Measurements from ENCODE around the gene KCND2.

The KCND2 gene

DNA sequence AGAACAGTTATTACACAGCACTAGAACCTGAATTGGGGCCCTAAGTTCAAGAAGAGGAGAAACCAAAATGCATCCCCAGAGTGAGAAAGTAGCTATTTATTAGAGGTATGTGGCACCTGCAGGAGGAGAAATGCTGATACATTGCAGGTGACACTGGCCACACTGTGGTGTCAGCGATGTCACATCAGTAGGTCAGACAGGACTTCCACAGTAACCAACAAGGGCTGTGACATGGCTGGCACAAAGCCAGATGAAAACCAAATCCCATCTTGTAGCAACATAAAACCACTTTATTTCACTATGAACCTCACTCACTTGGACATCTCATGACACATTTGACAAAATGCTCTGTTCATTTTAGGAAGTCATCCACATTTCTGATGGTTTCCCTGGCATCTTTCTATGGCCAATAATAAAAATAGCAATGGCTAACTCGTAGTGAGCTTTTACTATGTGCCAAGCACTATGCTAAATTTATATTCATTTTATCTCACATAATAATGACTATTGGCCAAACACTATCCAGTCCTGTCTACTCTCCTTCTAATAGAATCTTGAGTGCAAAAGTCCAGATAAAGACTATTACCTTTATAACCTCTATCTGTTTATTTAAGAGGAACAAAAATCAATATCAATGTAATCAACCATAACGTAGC lies 430.7 kb downstream of the KCND2 start:
- DNase-seq (ENCODE audit: low read depth): no peak

DNA sequence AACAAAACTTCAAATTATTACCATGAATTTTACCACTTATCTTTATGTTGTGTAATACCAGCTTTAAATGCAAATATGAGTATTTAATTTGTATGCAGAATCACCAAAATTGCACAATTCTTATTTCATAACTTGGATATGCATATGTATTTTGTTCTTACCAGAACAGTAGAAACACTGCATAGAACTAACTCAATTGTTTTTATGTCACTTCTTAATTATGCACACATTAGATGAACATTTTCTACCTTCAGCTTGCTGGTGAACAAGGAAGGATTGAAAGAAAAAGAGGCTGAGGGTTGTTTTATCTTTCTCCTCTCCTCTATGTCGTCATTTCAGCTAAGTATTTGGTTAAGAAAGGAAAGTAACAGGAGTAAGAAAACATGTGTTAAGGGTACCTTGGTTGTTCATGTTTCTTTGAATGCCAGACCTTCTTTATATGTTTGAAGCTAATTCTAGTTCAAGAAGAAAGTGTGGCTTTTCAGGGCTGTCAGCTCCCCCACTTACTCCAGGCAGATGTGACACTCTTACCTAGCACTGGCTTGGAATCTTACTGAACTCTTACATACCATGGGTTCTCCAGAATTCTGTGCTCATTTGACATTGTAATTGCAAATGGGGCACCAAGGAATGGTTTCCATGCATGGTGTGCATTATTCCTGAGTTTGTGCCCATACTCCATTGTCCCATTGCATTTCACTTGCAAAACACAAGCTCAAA lies 436.4 kb downstream of the KCND2 start:
- DNase-seq (ENCODE audit: low read depth): no peak

DNA sequence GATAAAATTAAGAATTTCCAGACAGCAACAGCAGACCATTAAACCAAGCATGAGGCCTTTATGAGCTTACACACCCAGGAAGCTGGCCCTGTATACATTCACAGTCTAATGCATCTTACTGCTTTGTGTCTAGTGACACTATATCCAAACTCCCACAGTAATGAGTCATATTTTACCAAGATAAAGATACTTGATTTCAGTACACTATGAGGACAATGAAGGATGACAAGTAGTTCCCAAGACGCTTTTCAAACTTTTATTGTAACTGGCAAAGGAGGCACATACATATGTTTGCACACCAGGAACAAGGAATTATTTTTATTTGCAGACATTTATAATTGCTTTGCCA lies 437.0 kb downstream of the KCND2 start:
- no peak for DNase-seq (ENCODE audit: low read depth)

DNA sequence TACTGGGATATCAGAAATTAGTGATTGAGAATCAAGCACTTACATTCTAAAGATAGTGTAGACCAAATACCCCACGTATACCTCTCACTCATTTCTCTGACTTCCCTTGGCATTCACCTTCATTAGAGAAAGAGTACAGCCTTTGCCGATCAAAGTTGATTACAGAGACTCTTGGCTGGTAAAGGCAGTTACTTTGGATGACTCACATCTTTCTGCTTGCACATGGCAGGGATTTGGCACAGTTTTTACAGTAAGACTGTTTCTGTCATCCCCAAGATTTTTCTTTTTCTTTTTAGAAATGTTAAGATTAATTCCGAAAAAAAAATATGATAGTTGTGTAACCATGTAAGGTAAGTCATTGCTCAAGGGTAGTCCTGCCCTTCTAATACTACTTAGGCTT lies 442.0 kb downstream of the KCND2 start:
- no peak for DNase-seq (ENCODE audit: low read depth)

- DNase-seq (ENCODE audit: low read depth): no peak
These were observed 443.3 kb downstream of the KCND2 start for GRCh38 chr7:120716307-120716706.

DNA sequence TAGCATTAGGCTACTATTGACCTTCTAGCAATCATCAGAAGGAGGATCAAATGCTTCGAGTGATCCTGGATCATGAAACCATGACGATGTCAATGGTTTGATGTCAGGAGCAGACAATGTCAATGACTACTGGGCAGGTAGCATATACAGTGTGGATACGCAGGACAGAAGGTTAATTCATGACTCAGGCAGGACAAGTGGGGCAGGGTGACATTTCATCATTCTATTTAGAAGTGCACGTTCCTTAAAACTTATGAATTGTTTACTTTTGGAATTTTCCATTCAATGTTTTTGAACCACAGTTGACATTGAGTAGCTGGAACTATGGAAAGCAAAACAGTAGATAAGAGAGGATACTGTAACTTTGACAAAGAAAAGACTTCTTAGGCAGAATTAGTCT lies 444.2 kb downstream of the KCND2 start:
- no peak for DNase-seq (ENCODE audit: low read depth)

- no peak for DNase-seq (ENCODE audit: low read depth)
These were observed 445.4 kb downstream of the KCND2 start for GRCh38 chr7:120718361-120718760.

- DNase-seq (ENCODE audit: low read depth): no peak
These were observed 447.3 kb downstream of the KCND2 start for GRCh38 chr7:120720317-120720716.

- DNase-seq (ENCODE audit: low read depth): no peak
These were observed 450.8 kb downstream of the KCND2 start for GRCh38 chr7:120723465-120724385.

- no peak for DNase-seq (ENCODE audit: low read depth)
These were observed 451.5 kb downstream of the KCND2 start for GRCh38 chr7:120724448-120724847.

DNA sequence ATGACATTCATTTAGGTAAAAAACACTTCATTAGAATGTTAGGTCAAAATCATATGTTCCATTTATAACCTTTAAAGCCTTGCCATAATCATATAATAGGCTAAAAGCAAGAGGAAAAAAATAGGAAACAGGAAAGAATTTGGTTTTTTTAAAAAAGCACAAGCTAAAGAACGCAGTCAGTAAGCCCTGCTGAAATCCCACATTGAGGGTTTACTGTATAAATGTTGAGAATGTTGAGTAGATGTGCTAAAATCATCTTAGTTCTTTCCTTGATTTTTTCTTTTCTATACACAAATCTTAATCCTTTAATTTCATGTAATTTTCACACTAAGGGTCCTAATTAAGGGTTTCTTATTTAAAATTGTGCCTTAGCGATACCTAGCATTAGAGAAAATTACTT lies 452.0 kb downstream of the KCND2 start:
- DNase-seq (ENCODE audit: low read depth): no peak

- no peak for DNase-seq (ENCODE audit: low read depth)
These were observed 452.5 kb downstream of the KCND2 start for GRCh38 chr7:120725376-120726039.

DNA sequence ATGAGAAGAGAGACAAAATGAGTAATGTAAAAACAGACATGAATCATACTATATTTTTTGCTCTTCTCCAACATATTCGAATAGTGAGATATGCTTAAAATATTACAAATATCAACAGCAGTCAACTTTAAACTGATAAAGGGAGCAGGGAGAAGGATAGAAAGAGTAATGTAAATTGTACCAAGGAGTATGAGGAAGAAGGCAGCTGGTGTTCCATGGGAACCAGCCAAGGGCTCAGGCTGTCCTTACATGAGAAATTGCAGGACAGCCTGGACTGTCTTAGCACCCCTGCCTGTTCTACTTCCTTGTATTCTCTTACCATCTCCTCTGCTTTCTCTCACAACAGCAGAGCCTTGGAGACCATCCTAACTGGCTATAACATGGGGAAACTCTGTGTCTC lies 456.3 kb downstream of the KCND2 start:
- DNase-seq (ENCODE audit: low read depth): no peak

- no peak for DNase-seq (ENCODE audit: low read depth)
These were observed 458.3 kb downstream of the KCND2 start for GRCh38 chr7:120731271-120731670.

DNA sequence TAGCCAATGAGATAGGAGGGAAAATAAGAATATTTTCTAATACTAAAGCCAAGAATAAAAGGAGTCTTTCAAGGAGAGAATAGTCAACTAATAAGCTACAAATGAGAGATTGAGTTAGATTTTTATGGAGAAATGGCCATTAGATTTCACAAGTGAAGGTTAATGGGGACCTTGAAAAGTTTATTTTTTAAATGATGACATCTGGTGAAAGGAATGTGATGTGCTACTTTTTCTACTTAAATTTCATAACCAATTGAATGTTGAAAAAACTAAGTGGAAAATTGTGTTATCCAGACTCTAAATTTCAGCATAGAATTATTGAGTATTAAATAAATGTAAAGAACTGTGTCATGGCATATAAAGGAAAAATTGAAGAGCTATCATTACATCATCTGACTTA lies 459.3 kb downstream of the KCND2 start:
- DNase-seq (ENCODE audit: low read depth): no peak

- no peak for DNase-seq (ENCODE audit: low read depth)
These were observed 460.2 kb downstream of the KCND2 start for GRCh38 chr7:120733143-120733542.

- DNase-seq (ENCODE audit: low read depth): no peak
These were observed 460.9 kb downstream of the KCND2 start for GRCh38 chr7:120733835-120734234.

DNA sequence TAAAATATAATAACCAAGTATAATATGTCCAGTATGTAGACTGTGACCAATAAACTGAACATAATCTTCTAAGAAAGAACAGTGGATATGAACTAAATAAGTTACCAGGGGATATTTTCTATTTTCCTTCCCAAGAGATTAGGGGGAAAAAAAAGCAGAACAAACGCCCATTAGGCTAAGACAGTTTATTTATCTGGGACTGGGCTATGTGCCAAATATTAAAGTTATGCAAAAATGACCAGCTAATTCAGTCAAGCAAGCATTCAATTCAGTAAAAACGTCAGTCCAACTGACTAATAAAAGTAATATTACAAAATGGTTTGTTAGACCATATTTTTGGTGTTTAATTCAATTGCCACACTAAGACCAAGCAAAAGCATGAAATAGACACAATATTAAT lies 462.8 kb downstream of the KCND2 start:
- no peak for DNase-seq (ENCODE audit: low read depth)

GRCh38 chr7:120738816-120739215 lies 465.8 kb downstream of the KCND2 start:
- DNase-seq (ENCODE audit: low read depth): no peak

DNA sequence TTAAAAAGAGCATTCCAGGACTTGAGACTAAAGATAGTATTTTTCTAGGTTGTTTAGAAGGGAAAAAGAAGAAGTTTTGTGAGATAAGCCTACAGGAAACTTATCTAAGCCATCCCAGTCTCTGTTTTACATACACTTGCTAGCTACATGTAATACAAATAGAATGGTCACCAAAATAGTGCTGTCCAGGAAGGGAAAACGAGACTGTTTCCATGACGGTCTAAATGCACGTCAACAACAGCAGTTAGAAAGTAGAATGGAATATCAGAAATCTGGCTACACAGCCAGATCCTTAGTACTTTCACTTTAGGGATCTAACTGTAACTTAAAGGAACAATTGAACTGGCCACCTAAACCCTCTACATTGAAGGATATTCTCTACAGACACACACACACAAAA lies 467.4 kb downstream of the KCND2 start:
- no peak for DNase-seq (ENCODE audit: low read depth)

GRCh38 chr7:120741371-120742042 lies 468.5 kb downstream of the KCND2 start:
- no peak for DNase-seq (ENCODE audit: low read depth)

GRCh38 chr7:120742372-120742771 lies 469.4 kb downstream of the KCND2 start:
- no peak for DNase-seq (ENCODE audit: low read depth)

All from T follicular helper cell (primary cell).